IMR-90 (cell line): ENCODE measurements around the gene KRTAP10-1.

Source experiments
- POLR2A ChIP-seq: IDR thresholded peaks from 2 replicates; pipeline ENCODE4 v1.6.1; 2012; ENCODE audit warnings: mild to moderate bottlenecking, low read depth, low read length
- RFX5 ChIP-seq: IDR thresholded peaks from 2 replicates; pipeline ENCODE4 v1.8.0; 2012; ENCODE audit warnings: low read depth, mild to moderate bottlenecking, low read length, moderate library complexity

- TF ChIP-seq RFX5, result no peak
- no peak for TF ChIP-seq POLR2A
Observed at GRCh38 chr21:44507673-44508425, 32.1 kb downstream of the KRTAP10-1 start.
